HAP-1 (cell line): ENCODE measurements around the gene LFNG.
A peak's percentile ranks its signal among the peaks of the same experiment; 100 is the strongest.
"Not testable (repeated sequence)": the region's sequence is repeated elsewhere in the genome, so short reads cannot be mapped to it uniquely, and the experiment has no call there.

Experiments
- DNase-seq, 2 experiments: peaks; one replicate each; pipeline ENCODE4 v3.0.0-alpha.2; 2016 to 2020; ENCODE audit warnings: low spot score in 2 of 2
- H3K27me3 ChIP-seq: fragments of 250-450 bp; sonication (Bioruptor Pico); 2 replicates; pipeline ENCODE4 v1.5.1; 2020; ENCODE audit warnings: low read depth, mild to moderate bottlenecking, moderate library complexity
- H3K36me3 ChIP-seq: fragments of 250-450 bp; sonication (Bioruptor Pico); replicated peaks from 2 replicates; pipeline ENCODE4 v1.5.1; 2020; ENCODE audit warnings: mild to moderate bottlenecking
- H3K4me1 ChIP-seq: fragments of 250-450 bp; sonication (Bioruptor Pico); 2 replicates; pipeline ENCODE4 v1.5.1; 2020; ENCODE audit warnings: mild to moderate bottlenecking
- H3K4me3 ChIP-seq: fragments of 250-450 bp; sonication (Bioruptor Pico); 2 replicates; pipeline ENCODE4 v1.5.1; 2020; ENCODE audit warnings: mild to moderate bottlenecking, moderate library complexity
- H3K9me3 ChIP-seq: fragments of 250-450 bp; sonication (Bioruptor Pico); 2 replicates; pipeline ENCODE4 v1.5.1; 2020; ENCODE audit warnings: mild to moderate bottlenecking, moderate library complexity
- in situ Hi-C: fragments of 300-500 bp; cut with MboI; formaldehyde crosslinking; loops from 3 replicates; pipeline ENCODE4 v1.14.3; 2020; ENCODE audit warnings: low sequenced_read_pairs, inconsistent platforms, mixed read lengths

The LFNG gene

GRCh38 chr7:2558629-2559282, 39.2 kb downstream of the LFNG start, which contains the start of gene IQCE:
Gene IQCE, plus strand, starts transcription at chr7:2558979. Its CDS starts 203 bp downstream, at chr7:2559182.
- H3K4me3 ChIP-seq: peak within 1 kb of the TSS; percentile 54
- no peaks in the 10 kb centered on the region for H3K27me3 ChIP-seq
- peaks cover 6% of the 10 kb centered on the region for H3K4me1 ChIP-seq
- in situ Hi-C loops: no loop called here
- no peaks in the 10 kb centered on the region for H3K9me3 ChIP-seq
- H3K36me3 ChIP-seq: no peaks in the 10 kb centered on the region; the same call in 1 of the 2 replicates
- DNase-seq: peak; percentile 83 to 98

- no peak for DNase-seq
Observed at GRCh38 chr7:2559283-2559950, 39.8 kb downstream of the LFNG start.

DNA sequence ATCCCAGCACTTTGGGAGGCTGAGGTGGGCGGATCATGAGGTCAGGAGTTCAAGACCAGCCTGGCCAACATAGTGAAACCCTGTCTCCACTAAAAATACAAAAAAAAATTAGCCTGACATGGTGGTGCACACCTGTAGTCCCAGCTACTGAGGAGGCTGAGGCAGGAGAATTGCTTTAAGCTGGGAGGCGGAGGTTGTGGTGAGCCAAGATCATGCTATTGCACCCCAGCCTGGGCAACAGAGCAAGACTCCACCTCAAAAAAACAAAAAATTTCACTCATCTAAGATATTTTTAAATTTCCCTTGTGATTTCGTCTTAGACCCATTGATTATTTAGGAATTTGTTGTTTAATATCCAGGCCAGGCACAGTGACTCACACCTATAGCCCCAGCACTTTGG, 44.4 kb downstream of the LFNG start:
- H3K9me3 ChIP-seq, DNase-seq, in situ Hi-C loops, H3K36me3 ChIP-seq, H3K4me1 ChIP-seq, H3K27me3 ChIP-seq, H3K4me3 ChIP-seq: not testable (repeated sequence)

More at GRCh38 chr7:2559283-2559950, 39.8 kb downstream of the LFNG start:
- Histone ChIP-seq H3K36me3 (no peaks in the 10 kb centered on the region; the same call in 1 of the 2 replicates), H3K9me3 (no peaks in the 10 kb centered on the region), H3K4me3 (peak overlapping the region; percentile 54), H3K27me3 (no peaks in the 10 kb centered on the region), H3K4me1 (peaks cover 4% of the 10 kb centered on the region)
- in situ Hi-C loops: no loop called here

DNA sequence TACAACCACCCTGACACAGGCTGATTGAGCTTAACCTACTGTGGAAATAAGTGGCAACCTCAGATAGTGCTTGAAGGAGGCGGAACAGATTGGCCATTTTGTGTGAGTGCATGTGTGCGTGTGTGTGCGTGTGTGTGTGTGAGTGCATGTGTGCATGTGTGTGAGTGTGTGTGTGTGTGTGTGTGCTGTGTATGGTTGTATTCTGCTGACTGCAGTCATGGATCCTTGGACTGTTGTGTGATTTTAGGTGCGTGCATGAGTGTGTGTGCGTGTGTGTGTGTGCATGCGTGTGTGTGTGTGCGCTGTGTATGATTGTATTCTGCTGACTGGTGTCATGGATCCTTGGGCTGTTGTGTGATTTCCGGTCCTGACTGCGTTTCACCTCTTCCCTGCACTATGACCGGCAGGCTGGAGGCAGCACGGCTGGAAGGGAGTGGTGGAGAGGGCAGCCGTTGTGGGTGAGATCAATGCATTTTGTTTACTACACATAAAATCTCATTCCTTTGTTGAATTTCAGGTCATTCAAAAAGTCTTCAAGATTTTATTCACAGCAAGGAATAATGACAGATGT, 45.5 kb downstream of the LFNG start:
- no peak overlapping the region for H3K4me3 ChIP-seq
- no peaks in the 10 kb centered on the region for H3K36me3 ChIP-seq
- no peaks in the 10 kb centered on the region for H3K9me3 ChIP-seq
- in situ Hi-C loops: no loop called here
- no peaks in the 10 kb centered on the region; the same call in 1 of the 2 replicates for H3K4me1 ChIP-seq
- H3K27me3 ChIP-seq: no peaks in the 10 kb centered on the region
- no peak for DNase-seq

DNA sequence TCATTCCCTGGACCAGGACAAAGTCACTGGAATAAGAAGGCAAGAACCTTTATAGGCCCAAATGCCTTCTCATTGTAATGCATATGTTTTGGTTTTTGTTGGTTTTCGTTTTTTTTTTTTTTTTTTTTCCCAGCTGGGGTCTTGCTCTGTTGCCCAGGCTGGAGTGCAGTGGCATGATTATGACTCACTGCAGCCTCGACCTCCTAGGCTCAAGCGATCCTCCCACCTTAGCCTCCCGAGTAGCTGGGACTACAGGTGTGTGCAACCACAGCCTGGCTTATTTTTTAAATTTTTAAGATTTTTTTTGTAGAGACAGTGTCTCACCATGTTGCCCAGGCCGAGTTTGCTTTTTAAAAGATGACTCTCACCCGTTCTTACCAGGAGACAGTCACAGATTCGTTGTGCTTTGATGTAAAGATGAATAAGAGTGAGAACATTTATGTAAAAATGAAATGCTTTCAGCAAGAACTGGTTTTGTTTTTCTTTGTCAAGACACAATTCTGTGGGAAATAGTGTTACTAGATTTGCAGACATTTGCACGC, 46.8 kb downstream of the LFNG start:
- Histone ChIP-seq H3K36me3 (no peaks in the 10 kb centered on the region), H3K27me3 (no peaks in the 10 kb centered on the region), H3K4me1 (no peaks in the 10 kb centered on the region; the same call in 1 of the 2 replicates), H3K4me3 (no peak overlapping the region), H3K9me3 (no peaks in the 10 kb centered on the region)
- no peak for DNase-seq
- in situ Hi-C loops: no loop called here

GRCh38 chr7:2566890-2567678, 47.5 kb downstream of the LFNG start:
- no peaks in the 10 kb centered on the region for H3K9me3 ChIP-seq
- no peaks in the 10 kb centered on the region for H3K4me1 ChIP-seq
- in situ Hi-C loops: no loop called here
- no peaks in the 10 kb centered on the region for H3K36me3 ChIP-seq
- DNase-seq: no peak
- H3K4me3 ChIP-seq: no peak overlapping the region
- H3K27me3 ChIP-seq: no peaks in the 10 kb centered on the region

GRCh38 chr7:2567679-2568278, 48.2 kb downstream of the LFNG start:
- no peaks in the 10 kb centered on the region for H3K36me3 ChIP-seq
- in situ Hi-C loops: no loop called here

GRCh38 chr7:2568521-2569223, 49.1 kb downstream of the LFNG start:
- in situ Hi-C loops: no loop called here
- Histone ChIP-seq H3K4me1 (no peaks in the 10 kb centered on the region), H3K36me3 (no peaks in the 10 kb centered on the region), H3K4me3 (no peak overlapping the region), H3K9me3 (no peaks in the 10 kb centered on the region), H3K27me3 (no peaks in the 10 kb centered on the region)
- DNase-seq: no peak

More at GRCh38 chr7:2567679-2568278, 48.2 kb downstream of the LFNG start:
- Histone ChIP-seq H3K9me3 (no peaks in the 10 kb centered on the region), H3K4me3 (no peak overlapping the region), H3K4me1 (no peaks in the 10 kb centered on the region), H3K27me3 (no peaks in the 10 kb centered on the region)
- DNase-seq: no peak

GRCh38 chr7:2569421-2569820, 49.8 kb downstream of the LFNG start:
- Histone ChIP-seq H3K36me3 (no peaks in the 10 kb centered on the region), H3K4me1 (no peaks in the 10 kb centered on the region), H3K9me3 (no peaks in the 10 kb centered on the region), H3K4me3 (no peak overlapping the region), H3K27me3 (no peaks in the 10 kb centered on the region)
- in situ Hi-C loops: no loop called here
- no peak for DNase-seq

DNA sequence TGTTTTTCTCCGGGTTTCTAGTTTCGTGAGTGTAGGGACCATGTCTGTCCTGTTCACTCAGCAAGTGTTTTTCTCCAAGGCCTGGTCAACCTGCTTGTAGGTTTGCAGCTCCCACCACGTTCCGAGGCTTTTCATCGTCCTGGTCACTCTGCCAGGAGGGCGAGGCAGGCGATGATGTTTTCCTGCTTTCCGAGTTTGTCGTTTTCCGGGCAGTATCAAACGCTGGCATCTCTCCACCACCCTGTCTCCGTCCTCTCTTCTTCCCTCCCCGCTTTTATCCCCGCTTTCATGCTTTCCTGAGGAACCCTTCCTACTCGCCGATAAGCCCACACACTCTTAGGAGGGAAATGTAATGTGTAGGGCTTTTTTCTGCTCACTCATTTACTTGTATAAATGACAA, 50.4 kb downstream of the LFNG start:
- in situ Hi-C loops: no loop called here
- H3K4me1 ChIP-seq: no peaks in the 10 kb centered on the region
- no peak for DNase-seq
- no peaks in the 10 kb centered on the region for H3K27me3 ChIP-seq
- H3K9me3 ChIP-seq: no peaks in the 10 kb centered on the region
- no peak overlapping the region for H3K4me3 ChIP-seq
- H3K36me3 ChIP-seq: no peaks in the 10 kb centered on the region

DNA sequence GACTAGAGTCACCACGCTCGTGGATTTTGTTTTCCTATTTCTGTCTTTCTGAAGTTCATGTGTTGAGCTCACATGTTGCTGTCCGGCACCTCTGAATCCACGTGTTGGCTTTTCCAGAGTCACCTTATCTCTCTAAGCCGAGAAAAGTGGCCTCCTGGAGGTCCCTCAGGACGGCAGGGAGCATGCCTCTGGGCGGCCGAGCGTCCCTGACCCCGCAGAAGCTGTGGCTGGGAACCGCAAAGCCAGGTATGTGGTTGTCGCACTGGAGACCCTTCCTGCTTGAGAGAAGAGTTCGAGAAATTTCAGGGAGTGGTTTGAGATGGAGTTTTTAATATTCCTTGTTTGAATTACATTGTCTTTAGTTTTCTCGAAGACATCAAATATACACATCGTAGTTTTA, 51.8 kb downstream of the LFNG start:
- no peaks in the 10 kb centered on the region for H3K27me3 ChIP-seq
- no peaks in the 10 kb centered on the region for H3K36me3 ChIP-seq
- in situ Hi-C loops: no loop called here
- no peaks in the 10 kb centered on the region for H3K4me1 ChIP-seq
- no peaks in the 10 kb centered on the region for H3K9me3 ChIP-seq
- no peak overlapping the region for H3K4me3 ChIP-seq
- no peak for DNase-seq

- H3K27me3 ChIP-seq: no peaks in the 10 kb centered on the region
- H3K9me3 ChIP-seq: no peaks in the 10 kb centered on the region
- in situ Hi-C loops: no loop called here
- H3K36me3 ChIP-seq: no peaks in the 10 kb centered on the region
- DNase-seq: no peak
- no peaks in the 10 kb centered on the region for H3K4me1 ChIP-seq
- H3K4me3 ChIP-seq: no peak overlapping the region
Observed at GRCh38 chr7:2572101-2572842, 52.7 kb downstream of the LFNG start.
